HG03196 (cell line): Measurements from ENCODE around the gene PHB1.
A peak's percentile ranks its signal among the peaks of the same experiment; 100 is the strongest.

ENCODE experiments used
- ATAC-seq: cut with Tn5 transposase; IDR thresholded peaks from one replicate; pipeline ENCODE4 v1.9.1; 2021; ENCODE audit not compliant: unreplicated experiment

PHB1 gene

DNA sequence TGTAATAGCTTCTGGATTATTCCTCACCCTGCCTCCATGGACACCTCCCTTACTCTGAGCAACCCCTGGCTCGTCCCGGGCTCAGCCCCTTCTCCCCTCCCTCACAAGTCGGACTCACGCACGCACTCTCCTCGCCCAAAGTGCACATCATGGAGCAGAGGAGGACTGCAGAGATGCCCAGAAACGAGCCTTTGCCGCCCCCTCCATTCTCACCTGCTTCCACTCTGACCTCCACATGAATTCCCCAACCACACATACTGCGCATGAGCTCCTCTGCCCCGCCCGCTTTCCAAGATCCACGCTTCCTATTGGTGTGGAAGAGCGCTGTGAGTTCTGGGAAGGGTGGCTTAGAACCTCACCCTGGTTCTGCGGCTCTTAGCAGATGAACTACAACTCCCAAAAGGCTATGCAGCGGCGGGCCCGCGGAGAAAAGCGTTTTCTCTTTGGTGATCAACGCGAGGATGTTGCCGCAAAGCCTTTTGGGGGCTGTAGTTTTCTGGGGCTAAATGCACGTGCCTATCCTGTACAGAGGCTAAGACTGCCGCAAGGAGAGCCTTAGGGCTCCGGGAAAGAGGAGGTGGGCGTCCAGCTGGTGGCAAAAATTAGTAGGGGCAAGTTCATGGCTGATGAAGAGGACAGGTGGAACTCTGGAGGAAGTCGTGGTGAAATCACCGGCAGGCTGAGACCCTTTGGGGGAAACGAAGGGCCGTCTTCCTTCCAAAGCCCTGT, at the start of gene PHB1:
Gene PHB1, minus strand, starts transcription at position 261 of the 729 bp plus-strand sequence. CDS start 1,618 bp downstream, outside the sequence.
- peak; percentile 98 for ATAC-seq

DNA sequence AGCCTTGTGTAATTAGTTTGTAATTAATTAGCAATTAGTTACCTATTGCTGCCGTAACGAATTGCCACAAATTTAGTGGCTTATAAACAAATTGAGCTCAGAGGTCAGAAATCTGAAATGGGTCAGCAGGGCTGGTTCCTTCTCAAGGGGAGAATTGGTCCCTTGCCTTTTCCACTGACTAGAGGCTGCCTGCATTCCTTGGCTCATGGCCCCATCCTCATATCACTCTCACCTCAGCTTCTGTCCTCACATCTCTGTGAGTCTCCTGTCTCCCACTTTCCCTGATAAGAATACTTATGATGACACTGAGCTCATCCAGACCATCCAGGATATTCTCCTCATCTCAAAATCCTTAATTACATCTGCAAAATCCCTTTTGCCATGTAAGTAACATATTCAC, 49.4 kb upstream of the PHB1 start:
- ATAC-seq, result no peak

DNA sequence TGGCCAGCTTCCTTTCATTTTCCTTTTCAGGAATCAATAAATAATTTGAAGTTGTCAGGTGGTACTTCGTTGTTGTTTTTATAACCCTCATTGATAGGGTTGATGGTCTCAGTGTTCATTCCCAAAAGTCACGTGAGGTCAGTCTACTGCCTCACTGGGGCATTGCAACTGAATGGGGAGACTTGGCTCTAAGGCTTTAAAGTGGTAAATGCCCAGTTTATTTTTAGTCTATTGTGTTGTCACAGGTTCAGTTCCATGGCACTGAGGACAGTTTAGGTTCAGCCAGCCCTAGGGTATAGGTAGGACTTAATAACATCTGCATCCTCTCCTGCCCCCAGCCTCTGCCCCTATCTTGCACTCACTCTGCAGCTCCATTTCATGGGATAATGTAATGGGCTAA, 46.9 kb upstream of the PHB1 start:
- no peak for ATAC-seq

DNA sequence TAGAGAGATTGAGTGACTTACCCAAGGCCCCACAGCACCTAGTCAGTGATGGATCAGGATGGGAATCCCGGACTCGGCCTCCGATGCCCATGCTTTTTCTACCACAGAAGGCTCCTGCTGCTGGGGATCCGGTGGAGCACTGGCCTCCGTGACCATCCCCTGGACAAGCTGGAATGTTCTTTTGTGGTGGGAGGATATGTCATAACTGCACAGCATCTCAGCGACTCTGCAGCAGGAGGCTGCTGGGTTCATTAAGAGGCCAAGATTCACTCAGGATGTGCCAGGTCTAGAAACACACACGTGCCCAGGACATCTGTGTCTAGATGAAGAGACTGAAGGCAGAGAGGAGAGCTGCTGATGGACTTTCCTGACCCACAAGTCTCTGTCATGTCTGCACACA, 45.7 kb upstream of the PHB1 start:
- ATAC-seq, result no peak

DNA sequence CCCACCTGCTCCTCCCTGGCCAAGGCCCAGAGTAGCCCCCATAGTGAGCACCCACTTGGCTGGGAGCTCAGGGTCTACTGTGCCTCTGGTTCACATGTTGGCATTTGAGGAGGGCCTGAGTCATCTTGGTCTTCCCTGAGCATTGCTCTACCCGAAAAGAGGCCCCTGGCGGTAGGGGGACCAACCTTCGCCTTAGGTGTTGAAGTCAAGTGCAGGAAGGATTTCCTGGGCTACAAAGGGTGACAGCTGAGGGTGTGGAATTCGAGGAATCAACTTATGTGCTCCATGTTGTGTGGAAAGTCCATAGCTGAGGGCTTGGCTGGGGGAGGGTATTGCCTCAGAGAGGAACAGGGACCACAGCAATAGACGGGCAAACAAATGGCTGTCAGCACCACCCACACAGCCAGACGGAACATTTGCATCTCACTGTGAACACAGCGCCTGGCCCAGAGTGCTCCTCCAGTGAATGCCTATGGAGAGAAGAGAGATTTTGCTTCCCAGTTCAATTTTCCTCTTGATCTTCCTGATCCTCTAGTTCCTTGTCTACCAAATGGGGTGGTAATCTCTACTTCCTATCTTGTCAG, 44.8 kb upstream of the PHB1 start:
- ATAC-seq, result no peak

DNA sequence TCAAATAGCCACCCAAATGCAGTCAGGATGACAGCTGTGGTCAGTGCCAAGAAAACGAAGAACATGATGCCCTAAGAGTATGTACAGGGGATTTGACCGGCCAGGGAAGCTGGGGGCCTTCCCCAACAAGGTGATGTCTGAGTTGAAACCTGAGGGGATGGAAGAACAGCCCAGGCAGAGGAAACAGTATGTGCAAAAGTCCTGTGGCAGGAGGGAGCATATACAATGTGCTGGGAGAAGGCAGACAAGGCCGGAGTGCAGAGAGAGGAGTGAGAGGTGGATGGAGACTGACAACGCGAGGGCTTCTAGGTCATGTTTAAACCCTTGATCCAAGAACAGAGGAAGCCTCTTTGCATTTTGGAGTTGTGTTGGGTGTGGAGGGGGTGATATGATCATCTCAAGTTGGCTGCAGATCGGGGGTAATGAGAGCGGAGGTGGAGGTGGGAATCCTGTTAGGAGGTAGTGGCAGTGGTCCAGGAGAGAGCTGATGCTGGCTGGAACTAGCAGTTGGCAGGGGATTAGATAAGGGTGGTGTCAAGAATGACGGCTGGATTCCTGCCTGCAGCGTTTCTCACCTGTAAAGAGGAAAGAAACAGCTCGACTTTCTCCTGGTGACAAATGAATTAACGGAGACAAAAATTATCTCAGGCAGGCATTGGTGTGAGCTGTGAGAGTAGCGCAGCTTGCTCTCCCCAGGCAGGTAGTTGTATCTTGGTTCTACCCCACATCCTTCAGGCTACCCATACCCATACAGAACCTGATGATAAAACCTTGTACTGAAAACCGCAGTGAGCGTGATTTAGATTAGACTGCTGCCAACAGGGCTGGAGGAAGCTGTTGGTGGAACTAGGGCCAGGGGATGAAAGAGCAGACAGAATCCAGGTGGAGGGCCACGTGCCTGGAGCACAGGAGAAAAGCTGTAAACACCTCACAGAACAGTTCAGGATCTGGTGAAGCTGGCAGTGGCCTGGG, 43.2 kb upstream of the PHB1 start:
- ATAC-seq, result no peak

DNA sequence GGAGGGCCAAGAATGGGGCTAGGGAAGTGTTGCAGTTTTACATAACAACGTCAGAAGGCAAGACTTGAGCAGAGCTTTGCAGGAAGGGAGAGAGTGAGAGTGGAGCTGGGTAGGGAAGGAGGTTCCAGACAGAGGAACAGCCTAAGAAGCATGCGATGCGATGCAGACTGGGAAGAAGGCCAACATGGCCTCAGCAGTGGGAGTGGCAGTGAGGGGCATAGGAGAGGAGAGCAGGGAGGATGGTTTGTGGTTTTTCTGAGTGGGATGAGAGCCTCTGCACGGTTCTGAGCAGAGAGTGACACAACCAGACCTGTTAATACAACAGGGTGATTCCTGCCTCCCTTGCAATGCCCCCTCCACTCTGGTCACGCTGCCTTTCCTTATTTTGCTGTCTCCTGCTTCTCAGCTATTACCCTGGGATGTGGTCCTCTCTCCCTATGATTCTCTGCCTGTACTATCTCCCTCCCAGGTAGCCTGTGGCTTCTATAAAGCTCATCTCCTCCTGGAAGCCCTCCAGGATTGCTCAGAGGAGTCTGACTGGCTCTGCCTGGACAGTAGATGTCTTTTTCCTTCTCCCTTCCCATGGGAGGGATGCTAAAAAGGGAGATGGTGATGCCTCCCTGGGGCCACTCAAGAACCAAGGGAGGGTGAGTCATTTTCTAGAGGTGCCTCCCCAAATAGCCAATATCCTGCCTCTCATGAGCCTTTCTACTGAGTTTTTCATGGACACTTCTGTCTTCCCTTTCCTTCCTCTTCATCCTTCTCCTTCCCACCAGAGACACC, 41.7 kb upstream of the PHB1 start:
- ATAC-seq, result no peak

DNA sequence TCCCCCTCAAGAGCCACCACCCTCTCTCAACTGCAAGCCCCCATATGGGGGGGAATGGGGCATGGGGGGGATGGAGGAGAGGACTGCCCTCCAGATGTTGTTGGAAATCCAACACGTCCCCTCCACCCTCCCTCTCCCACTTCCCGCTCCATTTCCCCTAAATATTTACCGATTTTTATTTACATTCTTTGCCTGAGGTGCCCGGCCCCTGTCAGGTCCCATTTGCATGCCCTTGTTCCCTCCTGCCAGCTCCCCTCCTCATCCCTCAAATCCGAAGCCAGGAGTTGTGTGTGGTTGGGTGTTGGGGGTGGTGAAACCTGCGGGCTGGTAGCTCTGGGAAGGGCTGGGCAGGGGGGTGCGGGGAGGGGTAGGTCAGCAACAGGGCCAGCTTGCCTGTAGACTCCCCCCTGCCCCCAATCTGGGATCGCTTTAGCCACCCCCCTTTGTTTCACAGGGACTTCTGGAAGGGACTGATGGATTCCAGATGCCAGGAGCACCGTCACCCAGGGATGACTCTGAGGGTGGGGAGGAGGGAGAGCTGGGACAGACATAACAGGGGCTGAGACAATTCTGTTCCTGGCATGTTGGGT, 40.7 kb upstream of the PHB1 start:
- ATAC-seq, result no peak

DNA sequence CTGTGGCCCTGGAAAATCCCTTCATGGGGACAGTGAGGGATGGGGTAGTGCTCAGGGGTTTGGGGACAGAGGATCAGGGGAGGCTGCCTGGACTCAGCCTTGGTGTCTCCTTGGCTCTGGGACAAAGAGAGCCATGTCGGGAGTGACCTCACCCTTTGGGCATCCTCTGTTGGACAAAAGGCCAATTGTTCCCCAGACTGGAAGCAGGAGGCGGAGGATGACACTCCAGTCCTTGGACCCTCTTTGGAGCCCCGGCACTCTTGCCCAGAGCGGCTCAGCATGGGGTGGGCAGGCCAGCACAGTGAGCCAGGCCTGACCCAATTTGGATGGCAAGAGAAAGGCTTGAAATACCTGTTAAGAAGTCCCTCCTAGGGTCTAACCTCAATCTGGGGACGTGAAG, 39.4 kb upstream of the PHB1 start:
- no peak for ATAC-seq

DNA sequence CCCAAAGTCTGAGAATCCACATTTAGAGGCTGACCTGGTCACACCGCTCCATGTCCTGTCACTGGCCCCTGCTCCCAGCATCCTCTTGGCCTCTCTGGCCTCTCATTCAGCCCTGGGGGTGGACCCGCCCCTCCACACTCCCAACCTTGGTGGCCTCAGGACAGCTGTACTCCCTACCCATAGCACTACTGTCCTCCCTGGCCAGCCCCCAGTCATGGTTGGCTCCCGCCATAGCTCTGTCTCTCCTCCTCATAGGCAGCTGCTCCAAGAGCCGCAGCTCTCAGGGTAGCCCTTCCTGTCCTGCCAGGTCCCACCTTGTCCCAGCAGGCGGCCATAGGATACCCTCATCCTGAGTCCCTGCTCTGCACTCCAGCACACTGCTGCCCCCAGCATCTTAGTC, 38.0 kb upstream of the PHB1 start:
- no peak for ATAC-seq

DNA sequence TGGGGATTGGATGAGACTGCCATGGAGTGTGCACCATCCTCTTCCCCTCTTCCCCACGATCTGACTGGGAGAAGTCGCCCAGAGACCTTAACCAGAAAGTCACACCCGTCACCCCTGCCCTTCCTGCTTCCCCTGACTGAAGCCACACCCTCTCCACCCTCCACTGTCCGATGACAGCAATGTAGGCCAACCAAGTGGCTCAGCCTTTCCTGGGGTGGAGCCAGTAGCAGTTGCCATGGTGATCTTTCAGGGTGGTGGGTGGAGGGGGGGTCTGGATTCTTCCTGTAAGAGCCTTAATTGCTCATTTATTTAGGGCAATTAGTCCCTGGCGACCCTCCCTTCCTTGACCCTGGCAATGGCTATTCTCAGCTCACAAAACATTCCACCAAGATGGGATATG, 37.5 kb upstream of the PHB1 start:
- no peak for ATAC-seq

DNA sequence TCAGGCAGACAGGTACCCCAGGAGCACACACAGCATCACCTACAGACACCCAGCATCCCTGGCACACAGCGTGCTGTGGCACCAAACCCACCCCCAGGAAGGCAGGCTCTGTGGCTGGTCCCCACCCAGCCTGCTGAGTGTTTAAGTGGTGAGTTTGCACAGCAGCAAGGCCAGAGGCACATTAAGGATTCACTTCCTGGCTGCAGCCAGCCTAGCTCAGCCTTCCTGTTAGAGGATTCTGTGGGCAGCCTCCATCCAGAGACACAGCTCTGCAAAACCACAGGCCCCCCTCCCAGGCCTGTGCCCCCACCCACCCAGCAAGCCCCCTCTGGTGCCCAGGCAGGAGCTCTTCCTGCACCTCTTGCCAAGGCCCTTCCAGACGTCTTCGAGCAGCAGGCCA, 36.1 kb upstream of the PHB1 start:
- no peak for ATAC-seq

DNA sequence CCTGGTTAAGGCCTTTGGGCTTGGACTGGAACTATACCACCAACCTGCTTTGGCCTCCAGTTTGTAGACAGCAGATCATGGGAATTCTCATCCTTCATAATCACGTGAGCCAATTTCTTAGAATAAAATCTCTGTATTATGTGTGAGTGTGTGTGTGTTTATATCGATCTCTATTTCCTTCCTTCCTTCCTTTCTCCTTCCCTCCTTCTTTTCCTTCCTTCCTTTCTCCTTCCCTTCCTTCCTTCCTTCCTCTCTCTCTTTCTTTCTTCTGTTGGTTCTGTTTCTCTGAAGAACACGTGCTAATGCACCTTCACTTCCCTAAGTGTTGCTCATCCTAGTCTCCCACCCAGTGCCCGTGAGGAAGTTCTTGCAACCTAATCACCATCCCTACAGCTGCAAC, 35.5 kb upstream of the PHB1 start:
- ATAC-seq, result no peak

DNA sequence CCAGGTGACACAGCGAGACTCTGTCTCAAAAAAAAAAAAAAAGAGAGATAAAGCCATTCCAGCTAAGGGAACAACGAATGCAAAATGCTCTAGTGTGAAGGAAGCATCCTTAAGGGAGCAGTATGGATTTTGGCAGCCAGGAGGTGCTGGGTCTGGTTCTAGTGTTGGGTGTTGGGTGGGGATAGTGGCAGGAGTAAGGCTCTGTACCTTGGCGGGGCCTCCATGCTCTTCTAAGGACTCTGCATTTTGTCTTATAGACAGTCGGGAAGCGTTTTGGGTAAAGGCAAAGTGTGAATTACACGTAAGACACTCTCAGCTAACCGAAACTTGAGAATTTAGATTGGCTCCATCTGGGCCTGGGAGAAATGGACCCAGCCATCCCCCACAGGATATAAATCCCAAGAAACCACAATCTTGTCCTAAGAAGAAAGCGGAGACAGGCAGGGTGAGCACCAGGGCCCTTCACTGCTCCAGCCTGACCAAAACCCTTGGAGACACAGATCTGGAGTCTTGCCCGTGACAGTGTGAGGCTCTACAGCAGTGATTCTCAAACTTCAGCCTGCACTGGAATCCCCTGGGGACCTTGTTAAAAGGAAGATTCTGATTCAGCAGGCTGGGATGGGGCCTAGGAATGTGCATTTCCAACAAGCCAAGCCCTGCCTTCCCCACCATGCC, 33.1 kb upstream of the PHB1 start:
- ATAC-seq, result no peak

DNA sequence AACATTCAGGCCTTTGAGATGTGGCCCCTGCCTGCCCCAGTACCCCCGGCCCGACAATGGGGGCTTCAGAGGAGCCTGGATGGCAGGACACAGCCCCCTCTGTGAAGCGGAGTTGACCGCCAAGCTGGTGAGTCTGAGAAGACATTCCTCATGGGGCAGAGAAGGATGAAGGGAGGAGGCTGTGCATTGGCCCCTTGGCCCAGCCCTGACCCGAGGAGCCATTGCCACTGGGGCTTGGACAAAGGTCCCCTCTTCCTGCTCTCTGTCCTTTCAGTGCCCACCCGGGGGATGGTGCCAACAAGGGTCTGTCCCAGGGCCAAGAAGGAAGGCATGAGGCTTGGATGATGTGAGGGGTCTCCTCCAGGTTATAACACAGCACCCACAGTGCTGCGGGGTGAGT, 30.9 kb upstream of the PHB1 start:
- ATAC-seq, result no peak

DNA sequence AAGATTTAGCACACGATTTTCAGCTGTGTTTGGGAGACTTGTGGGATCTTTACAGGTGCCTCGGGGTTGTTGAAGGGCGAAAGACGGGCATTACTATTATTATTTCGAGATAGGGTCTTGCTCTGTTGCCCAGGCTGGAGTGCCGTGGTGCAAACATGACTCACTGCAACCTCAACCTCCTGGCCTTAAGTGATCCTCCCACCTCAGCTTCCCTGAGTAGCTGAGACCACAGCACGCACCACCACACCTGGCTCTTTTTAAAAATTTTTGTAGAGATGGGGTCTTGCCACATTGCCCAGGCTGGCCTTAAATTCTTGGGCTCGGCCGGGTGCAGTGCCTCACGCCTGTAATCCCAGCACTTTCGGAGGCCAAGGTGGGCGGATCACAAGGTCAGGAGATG, 29.7 kb upstream of the PHB1 start:
- no peak for ATAC-seq

DNA sequence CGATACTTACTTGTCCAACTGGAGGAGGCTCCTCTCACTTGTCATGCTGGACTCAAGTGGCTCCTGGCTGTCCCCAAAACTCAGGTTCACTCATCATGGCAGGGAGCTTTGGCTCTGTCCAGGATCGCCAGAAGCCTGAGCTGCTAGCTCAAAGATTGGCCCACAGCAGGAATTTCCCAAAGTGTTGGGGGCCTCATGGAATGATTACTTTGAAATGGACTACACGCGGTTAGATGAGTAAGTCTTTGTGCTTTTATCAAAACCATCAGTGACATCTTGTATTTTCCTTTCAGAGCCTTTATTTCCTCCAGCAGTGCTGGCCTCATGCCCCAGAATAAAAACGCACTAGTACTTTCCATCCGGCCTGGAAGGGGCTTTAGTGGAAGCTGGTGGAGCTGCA, 29.2 kb upstream of the PHB1 start:
- ATAC-seq, result no peak

DNA sequence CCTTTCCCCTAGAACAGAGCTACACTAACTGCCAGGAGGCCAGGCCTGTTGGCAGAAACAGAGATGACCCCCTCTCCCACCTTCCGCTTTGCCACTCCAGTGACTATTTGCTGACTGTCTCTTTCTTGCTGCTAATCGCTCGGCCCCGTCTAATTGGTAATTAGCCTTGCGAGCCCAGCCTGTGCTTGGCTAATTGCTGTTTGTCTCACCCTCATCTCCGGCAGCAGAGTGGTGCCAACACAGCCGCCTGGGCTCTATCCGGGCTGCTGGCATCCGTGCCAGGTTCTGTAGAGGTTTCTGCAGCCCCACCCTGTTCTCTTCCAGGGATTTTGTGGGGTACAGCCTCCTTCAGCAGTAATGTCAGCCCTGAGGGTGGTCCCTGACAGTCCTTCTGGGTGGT, 27.4 kb upstream of the PHB1 start:
- no peak for ATAC-seq

DNA sequence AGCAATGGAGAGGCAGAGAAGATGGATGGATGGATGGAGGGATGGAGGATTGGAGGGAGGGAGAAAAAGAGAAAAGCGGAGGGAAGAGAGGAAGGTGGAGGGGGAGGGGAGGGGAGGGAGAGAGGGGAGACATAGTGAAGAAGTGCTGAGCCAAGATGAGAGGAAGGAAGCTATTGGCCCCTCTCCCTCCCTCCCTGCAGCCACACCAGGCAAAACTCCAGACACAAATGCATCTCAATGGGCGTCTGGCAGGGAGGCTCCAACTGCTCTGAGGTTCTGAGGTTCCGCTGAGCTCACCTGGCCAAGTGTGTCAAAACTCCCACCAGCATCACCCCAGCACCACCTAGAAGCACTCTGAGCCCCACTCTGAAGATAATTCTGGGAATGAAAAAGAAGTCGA, 26.9 kb upstream of the PHB1 start:
- ATAC-seq, result no peak

DNA sequence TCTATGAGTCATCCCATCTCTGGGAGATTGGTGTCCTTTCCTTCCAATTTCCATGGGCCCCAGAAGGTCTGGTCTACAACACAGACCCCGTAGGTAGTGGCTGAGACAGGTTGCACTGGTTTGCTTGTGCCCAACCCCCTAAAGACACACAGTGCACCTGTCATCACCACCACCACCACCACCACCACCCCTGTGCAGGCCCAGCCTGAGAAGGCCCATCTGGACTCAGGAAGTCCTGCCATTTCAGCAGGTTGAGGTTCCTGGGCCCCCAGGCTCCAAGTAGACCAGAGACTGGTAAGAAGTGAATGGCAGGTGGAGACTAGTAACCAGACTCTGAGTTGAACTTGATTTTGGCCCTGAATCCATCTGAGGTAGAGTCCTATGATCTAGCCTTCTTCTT, 25.9 kb upstream of the PHB1 start:
- ATAC-seq, result no peak
